K562 (cell line): ENCODE measurements around the gene ATP9B.

Experiments used
- REST ChIP-seq, 2 experiments: fragments of 450-650 bp; formaldehyde crosslinking in 1 of 2; IDR thresholded peaks; 2 replicates each; pipeline versions ENCODE4 v1.4.0 to v1.6.1; 2014 to 2020; ENCODE audit warnings: mild to moderate bottlenecking in 2 of 2, borderline replicate concordance in 1 of 2, low read depth in 1 of 2
- SMC3 ChIP-seq: conservative IDR thresholded peaks from 2 replicates; pipeline ENCODE4 v1.6.1; 2011; ENCODE audit warnings: low read depth, low read length, improper control_type of control experiment; ENCODE audit not compliant: insufficient read depth
- TAF1 ChIP-seq: IDR thresholded peaks from 2 replicates; pipeline ENCODE4 v1.6.1; 2011; ENCODE audit warnings: mild to moderate bottlenecking, low read length, moderate library complexity; ENCODE audit not compliant: insufficient read depth, control insufficient read depth, severe bottlenecking; ENCODE audit errors: extremely low read depth
- TF ChIP-seq, protein P1 (sequence below), 3 experiments: IDR thresholded peaks in 2 of 3; conservative IDR thresholded peaks in 1 of 3; 2 replicates each; pipeline ENCODE4 v1.5.1; 2011 to 2012; ENCODE audit warnings: low read length in 3 of 3, mild to moderate bottlenecking in 3 of 3, control low read depth in 2 of 3, improper control_type of control experiment in 1 of 3, inconsistent platforms in 1 of 3, low read depth in 1 of 3, mixed read lengths in 1 of 3, moderate library complexity in 1 of 3; ENCODE audit not compliant: insufficient read depth in 2 of 3

DNA sequence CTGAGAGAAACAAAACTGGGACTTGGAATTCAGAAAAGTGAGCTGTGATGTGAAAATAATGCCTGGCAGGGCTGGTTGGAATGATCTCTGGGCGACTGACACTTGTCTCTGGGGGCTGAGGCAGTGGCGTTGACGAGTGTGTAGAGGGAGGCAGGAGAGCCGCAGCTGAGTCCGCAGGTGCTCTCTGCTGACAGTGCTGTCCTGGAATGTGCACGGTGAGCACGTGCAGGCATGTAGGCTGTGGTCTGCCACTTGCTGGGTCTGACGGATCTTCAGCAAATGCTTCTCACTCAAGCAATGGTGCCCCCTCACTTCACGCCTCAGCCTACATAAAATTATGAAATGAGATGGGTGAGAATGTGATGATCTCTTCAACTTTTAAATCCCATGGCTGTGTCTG lies 38.5 kb upstream of the ATP9B start:
- TF ChIP-seq TAF1, result no peak
- no peak for TF ChIP-seq SMC3
- TF ChIP-seq, protein P1, sequence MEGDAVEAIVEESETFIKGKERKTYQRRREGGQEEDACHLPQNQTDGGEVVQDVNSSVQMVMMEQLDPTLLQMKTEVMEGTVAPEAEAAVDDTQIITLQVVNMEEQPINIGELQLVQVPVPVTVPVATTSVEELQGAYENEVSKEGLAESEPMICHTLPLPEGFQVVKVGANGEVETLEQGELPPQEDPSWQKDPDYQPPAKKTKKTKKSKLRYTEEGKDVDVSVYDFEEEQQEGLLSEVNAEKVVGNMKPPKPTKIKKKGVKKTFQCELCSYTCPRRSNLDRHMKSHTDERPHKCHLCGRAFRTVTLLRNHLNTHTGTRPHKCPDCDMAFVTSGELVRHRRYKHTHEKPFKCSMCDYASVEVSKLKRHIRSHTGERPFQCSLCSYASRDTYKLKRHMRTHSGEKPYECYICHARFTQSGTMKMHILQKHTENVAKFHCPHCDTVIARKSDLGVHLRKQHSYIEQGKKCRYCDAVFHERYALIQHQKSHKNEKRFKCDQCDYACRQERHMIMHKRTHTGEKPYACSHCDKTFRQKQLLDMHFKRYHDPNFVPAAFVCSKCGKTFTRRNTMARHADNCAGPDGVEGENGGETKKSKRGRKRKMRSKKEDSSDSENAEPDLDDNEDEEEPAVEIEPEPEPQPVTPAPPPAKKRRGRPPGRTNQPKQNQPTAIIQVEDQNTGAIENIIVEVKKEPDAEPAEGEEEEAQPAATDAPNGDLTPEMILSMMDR (IDR thresholded peaks at IDR 0.05 in 2 of 3, conservative IDR thresholded peaks at IDR 0.05 in 1 of 3; ENCODE audit: insufficient read depth in 2 of 3, low read depth in 1 of 3, low read length in 3 of 3), result no peak
- TF ChIP-seq REST (IDR thresholded peaks at IDR 0.05; ENCODE audit: borderline replicate concordance), result no peak
- TF ChIP-seq REST (CRISPR knock-in tag; IDR thresholded peaks at IDR 0.05; ENCODE audit: low read depth), result no peak
